ENCODE data around the gene PNP.
"Not testable (repeated sequence)": the region's sequence is repeated elsewhere in the genome, so short reads cannot be mapped to it uniquely, and the experiment has no call there.

Gene PNP

DNA sequence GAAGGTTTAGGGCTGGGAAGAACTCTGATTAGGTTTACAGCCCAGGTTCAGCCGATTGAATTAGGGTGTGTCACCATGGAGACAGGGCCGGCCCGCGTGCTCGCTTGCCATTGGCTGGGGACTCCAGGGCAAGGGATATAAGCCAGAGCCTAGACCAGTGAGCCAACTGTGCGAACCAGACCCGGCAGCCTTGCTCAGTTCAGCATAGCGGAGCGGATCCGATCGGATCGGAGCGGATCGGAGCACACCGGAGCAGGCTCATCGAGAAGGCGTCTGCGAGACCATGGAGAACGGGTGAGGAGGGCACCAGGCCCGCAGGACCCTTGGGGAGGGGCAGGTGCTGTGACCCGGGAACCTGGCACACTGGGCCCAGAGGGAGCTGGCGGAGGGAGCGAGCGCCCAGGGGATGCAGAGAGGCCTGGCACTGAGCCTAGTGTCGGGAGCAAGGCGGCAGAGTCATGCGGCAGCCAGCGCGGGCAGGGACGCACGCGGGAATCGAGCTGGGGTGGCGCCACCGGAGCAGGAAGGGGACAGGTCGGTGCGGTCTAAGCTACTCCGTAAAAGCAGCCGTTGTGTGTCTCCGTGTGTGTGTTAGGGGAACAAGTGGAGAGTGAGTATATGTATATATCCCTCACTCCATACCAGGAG is at the start of gene PNP:
Gene PNP, plus strand, starts transcription at position 165 of the 648 bp plus-strand sequence. Its CDS starts 119 bp downstream, at position 284.
- DNase-seq (ENCODE audit: low read depth), result peak; percentile 62

DNA sequence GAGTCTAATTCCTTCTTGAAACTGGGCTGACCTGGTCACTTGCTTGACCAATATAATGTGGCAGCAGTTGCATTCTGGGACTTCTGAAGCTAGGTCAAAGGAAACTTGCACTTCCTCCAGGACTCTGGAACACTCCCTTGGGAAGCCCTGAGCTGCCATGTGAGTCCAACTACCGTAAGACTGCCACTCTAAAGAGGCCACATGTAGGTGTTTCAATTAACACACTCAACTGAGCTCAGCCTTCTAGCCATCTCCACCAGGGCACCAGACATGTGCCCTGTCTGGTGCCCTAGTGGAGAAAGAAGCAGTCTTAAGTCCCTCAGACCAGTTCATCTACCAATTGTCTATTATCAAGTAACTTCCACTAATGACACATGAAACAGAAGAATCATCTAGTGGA is 49.8 kb upstream of the PNP start:
- DNase-seq (ENCODE audit: low read depth), result no peak

DNA sequence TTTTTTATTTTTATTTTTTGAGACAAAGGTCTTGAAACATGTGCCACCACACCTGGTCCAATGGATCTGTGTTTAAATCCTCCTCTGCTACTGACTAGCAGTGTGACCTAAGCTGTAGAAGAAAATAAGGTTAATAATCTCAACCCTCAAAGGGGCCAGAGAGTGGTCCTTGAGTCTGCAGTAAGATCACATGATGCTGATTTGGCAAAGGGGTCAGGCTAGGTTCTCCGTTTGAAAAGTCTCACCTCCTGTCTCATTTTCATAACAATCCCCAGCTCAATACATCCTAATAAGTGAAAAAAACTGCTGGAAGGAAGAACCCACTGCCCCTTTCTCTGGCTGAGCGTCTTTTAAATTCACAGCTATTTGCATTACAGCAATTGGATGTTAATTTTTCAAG is 47.9 kb upstream of the PNP start:
- no peak for DNase-seq (ENCODE audit: low read depth)

DNA sequence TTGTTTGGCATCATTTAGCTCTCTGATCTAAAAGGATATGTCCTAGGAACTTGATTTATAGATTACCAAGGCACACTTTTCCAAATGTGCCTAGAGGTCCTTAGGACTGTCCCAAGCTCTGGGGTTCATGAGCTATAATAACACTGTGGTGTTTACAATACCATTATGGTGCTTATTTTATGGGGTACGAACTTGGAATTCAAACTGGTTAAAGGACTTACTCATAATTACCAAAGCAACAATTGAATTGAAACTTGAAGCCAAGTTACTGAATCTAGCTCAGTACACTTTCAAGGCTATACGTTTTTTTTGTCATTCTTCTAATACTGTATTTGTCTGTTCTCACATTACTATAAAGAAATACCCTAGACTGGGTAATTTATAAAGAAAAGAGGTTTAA is 46.3 kb upstream of the PNP start:
- DNase-seq (ENCODE audit: low read depth), result no peak

DNA sequence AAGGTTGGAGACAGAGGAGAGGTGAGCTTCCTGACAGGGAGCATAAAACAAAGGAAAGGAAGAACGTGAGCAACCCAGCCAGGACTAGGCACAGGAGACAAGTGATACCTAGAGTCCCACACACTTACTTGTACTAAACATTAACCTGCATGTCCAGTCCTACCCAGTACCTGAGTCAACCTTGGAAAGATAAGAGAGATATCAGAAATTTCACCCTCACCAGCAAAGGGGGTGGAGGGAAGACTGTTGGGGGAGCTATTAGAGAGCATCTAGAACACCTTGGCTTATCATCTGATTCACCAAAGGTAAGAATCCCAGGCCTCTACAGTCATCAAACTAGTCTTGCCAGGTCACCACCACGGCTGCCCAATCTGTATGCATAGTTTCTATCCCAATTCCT is 44.4 kb upstream of the PNP start:
- DNase-seq (ENCODE audit: low read depth), result no peak

DNA sequence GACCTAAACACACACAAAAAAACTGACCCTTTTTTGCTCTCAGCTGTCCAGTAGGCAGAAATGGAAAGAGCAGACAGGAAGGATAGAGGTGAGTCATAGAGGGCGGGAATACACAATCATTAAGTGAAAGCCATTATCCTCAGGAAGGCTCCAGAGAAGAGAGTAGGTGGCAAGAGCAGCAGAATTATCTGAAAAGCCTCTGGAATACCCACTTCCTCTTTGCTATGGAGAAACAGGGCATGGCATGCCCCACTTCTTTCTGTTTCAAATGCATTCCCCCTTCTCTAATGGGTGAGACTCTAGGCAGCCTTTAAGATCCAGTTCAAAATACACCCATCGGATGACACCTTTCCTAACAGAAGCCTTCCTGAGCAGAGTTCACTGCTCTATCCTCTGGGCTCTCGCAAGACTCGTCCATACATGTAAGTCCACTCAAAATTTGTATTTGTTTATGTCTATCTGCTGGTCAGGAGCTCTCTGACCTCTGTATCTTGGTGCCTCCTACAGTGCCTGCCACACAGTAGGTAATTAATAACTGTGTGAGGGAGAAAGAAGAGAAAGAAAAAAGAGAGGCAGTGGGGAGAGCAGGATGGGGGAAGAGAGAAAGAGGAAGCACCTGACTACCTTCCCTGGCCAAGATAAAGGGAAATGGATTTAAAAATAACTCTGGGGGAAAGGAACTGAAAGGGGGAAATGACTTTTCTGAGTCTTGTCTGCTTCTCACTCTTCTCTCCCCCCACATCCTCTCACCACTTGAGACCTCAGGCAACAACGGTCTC is 41.8 kb upstream of the PNP start:
- no peak for DNase-seq (ENCODE audit: low read depth)

DNA sequence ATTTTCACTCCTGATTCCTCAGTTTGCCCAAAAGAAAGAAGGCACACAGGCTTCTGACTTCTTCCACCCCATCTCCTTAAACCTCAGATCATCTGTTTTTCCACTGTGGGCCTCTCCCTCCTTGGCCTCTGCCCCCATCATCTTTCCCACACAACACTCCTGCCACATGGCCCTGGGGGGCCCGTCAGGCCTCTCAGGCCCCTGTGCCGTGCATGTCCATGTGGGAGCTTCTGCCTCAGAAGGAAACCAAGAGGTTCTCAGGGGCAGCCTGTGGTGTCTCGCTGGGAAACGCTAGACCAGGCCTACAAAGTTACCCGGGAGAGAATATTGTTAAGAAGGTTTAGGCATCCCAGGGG is 41.2 kb upstream of the PNP start:
- DNase-seq (ENCODE audit: low read depth), result no peak

DNA sequence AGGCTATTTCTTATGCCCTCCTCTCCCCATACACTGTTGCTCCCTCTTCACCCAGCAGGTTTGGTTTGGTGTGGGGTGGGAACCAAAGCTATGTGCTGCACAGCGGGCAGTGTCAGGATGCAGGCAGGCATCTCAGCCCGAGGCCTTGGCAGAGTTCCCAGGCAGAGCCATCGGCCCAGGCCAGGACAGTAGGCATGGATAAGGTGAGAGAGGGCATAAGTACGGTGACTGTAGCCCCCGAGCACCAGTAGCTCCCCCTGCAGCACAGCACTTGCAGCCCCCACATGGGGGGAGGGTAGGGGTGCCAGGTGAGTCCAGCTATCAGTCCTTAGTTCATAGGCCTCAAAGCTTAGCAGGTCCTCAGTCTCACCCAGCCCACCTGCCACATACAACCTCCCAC is 40.4 kb upstream of the PNP start:
- no peak for DNase-seq (ENCODE audit: low read depth)

DNA sequence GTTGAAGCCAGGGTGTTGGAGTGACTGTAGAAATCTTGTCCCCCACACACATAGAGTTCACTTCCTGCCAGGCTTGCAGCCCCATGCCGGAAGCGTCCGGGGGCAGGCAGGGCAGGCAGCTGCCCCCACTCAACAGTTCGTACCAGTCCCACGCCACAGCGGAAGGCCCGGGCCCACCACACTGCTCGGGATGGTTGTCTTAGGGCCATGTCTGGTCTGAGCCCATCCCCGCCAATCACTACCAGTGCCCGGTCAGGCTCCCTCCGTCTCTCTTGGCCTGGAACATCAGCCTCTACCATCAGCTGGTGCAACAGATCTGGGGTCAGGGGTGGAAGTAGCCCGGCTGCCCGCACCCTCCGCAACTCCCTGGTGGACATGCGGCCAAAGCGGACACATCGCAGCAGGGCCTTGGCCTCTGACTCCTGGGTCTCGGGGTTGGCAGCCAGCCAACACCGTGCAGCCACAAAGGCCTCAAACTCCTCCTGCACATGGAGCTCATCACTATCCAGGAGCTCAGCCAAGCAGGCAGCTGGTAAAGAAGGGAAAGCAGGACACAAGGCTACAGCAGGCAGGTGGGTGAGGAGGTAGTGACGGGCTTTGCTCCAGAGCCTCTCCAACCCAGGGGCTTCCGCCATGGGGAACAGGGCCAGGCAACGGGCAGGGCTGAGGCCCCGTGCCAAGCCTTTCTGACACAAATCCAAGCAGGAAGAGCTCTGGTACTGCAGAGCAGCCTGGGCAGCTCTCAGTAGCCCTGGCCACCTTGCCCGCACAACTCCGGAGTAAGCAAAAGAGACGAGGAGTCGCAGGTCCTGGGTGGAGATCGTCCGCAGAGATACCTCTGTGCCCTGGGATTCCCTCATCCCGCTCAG is 39.2 kb upstream of the PNP start:
- no peak for DNase-seq (ENCODE audit: low read depth)

DNA sequence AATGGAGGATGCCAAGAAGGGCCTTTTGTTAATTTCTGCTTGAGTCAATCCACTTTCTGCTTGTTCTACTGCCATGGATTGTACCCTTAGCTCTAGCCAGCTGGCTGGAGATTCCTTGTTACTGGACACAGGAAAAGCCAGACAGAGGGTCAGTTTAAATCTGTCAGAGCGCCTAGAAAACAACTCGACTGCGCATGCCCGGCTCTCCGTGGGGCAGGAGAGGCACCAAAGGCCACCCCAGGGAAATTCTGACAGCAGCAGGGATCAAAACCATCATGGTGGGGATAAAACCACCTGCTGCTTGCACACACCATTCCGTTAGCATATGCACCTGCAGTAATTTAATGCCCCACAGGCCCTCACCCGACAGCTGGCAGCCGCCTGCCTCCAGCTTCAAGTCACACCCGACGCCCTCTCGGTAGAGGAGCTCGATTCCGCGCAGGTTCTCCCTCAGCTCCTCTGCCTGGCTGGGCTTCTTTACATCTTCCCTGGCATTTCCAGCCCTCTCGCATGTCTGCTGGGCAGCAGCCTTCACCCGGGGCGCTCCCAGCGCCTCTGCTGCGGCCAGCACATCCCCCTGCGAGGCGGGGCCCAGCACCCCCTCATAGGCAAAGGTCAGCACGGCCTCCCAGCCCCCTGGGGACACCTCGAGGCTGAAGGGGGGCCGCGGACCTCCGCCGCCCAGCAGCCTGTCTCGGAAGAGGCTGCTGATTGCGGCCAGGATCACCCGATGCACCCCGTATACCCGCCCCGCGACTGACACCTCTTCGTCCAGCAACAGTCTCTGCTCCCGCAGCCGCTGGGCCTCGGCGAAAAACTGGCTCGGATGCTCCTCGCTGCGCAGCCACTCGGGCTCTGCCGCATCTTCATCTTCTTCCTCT is 34.3 kb upstream of the PNP start:
- no peak for DNase-seq (ENCODE audit: low read depth)

DNA sequence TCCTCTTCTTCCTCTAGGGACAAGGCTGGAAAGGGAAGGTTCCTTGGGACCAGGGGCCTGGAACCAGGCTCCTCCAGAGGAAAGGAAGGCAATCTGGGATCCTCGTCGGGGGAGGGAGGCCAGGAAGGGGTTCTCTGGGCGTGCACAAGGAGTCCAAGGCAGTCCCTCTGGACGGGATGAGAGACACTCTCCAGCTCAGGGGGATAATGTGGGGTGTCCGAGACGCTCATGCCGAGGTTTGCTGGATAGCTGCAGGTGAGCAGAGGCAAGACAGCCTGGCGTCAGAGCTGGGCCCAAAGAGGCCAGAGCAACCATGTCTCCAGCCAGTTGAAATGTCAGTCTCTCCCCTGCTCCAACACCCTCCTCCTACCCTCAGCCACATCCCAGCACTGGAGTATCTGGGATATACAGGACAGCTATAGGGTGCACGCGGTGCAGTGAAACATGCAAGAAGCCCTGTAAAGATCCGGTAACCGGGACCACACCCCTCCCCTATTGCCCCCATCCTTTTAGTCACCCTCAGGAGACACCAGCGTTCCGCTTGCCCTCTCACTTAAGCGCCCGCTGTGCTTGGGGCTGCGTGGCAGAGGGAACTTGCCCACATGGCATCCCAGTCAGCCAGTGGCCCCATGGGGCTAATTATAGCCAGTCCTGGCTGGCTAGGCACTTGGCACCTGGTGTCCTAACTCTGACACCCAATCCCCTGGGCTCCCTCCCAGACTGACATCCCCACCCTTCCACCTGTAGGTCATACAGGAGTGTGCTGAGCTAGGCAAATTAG is 33.4 kb upstream of the PNP start, which contains the start of gene KLHL33:
Gene KLHL33, minus strand, starts transcription at position 585 of the 781 bp plus-strand sequence. Its CDS starts 355 bp downstream, at position 230.
- DNase-seq (ENCODE audit: low read depth), result no peak

DNA sequence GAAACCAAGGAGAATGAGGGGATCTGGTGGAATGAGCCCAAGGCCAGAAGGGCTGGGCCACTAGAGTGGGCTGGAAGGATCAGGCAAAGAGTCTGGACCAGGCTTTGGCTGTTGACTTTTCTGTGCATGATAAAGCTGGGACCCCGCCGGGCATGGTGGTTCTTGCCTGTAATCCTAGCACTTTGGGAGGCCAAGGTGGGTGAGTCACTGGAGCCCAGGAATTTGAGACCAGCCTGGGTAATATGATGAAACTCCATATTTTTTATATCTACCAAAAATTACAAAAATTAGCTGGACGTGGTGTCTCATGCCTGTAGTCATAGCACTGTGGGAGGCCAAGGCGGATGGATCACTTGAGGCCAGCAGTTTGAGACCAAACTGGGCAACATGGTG is 32.8 kb upstream of the PNP start:
- peak; percentile 49 for DNase-seq (ENCODE audit: low read depth)

DNA sequence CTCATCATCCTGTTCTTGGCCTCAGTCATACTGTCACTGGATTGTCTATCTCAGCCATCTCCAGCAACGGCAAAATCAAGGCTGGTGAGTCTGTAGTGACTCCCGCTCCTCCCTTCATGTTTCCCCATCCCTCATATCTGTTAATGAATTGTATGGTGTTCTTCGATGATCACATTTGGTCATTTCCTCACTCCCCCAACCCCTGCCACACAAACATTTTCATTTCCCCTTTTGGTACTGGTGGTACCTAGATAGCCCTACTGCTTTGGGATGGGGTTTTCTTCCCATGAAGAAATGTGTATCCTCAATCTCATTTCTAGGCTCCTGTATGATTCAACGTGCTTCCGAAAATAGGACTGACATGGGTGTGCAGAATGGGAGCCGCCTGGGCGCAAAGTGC is 30.5 kb upstream of the PNP start:
- DNase-seq (ENCODE audit: low read depth), result no peak

DNA sequence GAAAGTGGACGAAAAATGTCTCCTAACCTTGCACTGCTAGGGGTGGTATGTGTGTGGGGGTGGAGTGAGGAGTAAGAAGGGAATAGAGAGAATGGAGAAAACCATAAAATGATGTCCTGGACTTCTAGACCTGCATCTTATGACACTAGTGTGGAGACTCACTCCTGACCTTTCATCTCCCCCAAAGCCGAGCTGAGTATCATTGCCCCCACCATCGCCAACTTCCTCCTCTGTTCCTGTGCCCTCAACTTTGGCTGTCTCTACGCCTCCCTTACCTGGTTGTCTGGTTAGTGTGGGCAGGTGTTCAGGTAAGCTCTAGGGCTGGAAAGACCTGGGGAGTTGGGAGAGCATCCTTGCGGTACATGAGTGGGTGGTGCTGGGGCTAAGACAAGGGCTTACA is 28.7 kb upstream of the PNP start:
- no peak for DNase-seq (ENCODE audit: low read depth)

DNA sequence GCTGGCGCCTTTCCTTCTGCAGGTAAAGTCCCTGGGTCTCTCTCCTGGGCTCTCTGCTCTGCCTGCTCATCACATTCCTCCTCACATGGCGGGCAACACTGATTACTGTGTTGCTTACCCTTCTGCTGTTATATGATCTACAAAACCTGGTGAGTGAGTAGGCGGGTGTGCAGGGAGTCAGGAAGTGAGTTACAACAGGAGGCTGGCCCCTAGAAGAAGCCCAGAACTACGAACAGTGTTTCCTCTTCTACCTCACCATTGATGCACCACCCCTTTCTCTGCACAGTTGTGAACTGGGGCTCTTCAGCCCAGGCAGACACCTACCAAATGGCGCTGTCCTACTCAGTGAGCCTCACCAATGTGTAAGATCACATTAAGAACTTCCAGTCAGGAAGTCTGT is 28.3 kb upstream of the PNP start:
- DNase-seq (ENCODE audit: low read depth), result no peak

DNA sequence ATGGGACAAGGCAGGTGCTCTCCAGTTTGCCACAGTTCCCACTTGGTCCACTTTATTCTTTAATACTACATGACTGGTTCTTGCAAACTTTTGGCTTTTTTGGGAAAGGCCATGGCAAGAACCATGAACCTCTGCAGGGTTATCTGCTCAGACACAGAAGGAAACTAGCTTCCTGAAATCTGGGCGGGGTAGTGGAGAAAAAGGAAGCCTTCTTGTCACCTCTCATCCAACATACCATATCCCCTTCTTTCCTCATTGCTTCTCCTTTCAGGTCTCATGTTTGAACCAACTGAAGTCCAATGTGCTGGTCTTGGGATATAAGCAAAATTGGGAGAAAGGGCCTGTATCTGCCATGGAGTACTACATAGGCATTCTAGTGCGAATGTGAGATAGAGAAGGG is 27.7 kb upstream of the PNP start:
- DNase-seq (ENCODE audit: low read depth), result no peak

DNA sequence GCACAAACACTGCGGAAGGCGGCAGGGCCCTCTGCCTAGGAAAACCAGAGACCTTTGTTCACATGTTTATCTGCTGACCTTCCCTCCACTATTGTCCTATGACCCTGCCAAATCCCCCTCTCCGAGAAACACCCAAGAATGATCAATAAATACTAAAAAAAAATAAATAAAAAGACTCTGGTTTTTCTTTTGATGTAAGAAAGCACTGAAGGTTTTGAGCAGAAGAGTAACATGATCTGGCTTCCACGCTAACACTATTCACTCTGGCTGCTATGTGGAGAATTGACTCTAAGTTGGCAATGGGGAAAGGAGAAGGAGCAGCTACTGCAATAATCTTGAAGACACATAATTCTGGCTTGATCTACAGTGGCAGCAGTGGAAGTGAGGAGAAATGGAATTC is 25.6 kb upstream of the PNP start:
- DNase-seq (ENCODE audit: low read depth), result not testable (repeated sequence)

DNA sequence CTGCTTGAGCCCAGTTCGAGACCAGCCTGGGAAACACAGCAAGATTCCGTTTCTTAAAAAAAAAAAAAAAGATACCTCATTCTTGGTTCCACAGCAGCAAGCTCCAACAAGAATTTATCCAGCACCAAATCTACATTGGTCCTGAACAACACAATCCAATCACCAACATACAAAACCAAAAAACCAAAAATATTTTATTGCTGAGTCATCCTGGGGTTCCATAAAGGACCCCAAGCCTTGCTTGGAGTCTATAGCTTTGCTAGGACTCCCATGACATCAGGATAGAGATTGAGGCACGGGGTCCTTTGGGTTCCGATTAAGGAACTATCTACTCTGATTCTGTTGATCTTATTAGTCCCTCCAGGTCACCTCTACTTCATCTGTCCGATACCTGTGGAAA is 22.3 kb upstream of the PNP start:
- DNase-seq (ENCODE audit: low read depth), result no peak

DNA sequence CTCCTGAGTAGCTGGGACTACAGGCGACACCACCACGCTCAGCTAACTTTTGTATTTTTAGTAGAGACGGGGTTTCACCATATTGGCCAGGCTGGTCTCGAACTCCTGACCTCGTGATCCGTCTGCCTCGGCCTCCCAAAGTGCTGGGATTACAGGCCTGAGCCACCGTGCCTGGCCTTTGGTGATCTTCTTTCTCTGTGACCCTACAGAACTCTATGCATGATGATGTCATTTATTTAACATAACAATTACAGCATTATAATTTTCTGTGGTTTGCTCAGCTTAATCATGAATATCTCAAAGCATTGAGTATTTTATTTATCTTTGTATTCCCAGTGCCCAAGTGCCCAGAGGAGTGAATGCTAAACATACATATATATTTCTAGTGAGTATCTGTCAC is 16.4 kb upstream of the PNP start:
- DNase-seq (ENCODE audit: low read depth), result not testable (repeated sequence)

DNA sequence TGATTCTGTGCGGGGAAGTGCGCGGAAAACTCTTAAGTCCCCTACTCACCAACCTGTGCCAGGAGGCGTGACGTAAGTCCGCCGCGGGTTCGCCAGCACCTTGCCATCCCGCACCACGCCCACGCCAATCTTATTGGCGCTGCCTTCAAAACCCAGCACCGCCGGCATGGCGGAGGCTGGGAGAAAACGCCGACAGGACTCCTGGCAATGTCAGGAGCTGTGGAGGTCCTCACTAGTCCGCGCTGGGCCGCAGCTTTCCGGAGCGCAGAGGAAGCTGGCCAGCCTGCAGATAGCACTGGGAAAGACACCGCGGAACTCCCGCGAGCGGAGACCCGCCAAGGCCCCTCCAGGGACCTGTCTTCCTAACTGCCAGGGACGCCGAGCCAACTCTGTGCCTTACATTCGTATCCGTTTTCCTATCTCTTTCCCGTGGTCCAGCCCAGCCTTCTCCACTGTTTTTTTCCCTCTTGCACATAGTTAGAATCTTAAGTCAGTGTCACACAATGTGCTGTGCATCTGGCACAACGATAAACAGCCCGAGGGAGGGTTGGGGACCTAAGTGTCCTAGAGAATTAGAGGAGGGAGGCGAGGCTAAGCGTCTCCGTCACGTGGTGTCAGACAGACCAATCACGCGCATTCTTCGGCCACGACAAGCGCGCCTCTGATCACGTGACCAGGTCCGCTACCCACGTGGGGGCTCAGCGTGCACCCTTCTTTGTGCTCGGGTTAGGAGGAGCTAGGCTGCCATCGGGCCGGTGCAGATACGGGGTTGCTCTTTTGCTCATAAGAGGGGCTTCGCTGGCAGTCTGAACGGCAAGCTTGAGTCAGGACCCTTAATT is 14.5 kb upstream of the PNP start, which contains the start of the genes APEX1 and OSGEP:
Gene APEX1, plus strand, starts transcription at position 711 of the 839 bp plus-strand sequence. CDS start 420 bp downstream, outside the sequence.
Gene OSGEP, minus strand, starts transcription at position 297 of the 839 bp plus-strand sequence. Its CDS starts 129 bp downstream, at position 168.
- DNase-seq (ENCODE audit: low read depth), result peak; percentile 96
